Measurements from ENCODE around the gene TRAM2. TPM values are rescaled to one million over a fixed set of nuclear protein-coding genes. Genes with fewer than 3 reads are reported as not detected.

The TRAM2 gene
- total and polyA plus RNA-seq, 2 of the 8 experiments (the other 6 are each of a cell fraction or from before 2014, with no cell fraction given) = 9.0 to 21.4 TPM

DNA sequence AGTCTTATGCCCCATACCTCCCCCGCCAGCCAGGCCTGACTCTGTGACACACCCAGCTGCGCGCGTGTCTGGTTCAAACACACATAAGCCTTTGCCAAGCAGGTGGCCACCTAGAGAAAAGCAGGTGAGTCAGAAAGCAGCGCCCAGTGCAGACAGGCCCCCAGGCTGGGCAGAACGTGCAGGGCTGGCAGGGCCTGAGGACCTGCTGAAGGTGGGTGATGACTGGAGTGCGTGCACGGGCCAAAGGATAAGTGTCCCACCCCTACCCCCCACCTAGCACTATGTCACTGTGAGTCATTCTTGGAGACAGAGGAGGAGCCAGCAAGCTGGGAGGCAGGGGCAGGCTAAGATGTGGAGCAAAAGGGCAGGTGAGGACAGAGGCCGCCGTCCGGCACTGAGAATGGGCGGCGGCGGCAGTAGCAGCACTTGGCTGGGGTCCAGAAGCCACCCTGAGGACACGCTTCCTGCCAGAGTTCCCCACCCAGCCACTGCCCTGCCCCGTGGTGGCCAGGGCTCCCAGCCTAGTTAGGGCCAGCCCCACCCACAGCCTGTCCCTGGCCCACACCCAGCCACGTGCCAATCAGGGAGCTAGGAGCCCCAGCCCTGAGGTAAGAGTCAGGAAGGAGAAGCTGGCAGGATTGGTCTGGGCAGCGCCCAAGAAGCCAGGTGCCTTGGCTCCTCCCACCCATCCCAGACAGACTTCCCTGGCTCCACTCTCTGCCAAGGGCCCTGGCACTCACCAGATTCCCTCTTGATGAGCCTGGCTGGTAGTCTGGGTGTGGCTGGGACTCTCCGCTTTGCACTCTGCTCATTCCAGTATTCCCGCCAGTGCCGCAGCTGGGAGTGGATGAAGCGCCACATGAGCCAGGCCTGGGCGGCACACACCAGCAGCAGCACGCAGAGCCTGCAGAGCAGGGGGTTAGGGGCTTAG is 72.7 kb downstream of the TRAM2 start (continued):
- TF ChIP-seq SP4 (IDR thresholded peaks at IDR 0.05; ENCODE audit: low read length) = no peak
